Spleen (tissue), 7 donors: ENCODE data around the gene ATP10B.

Experiments
- POLR2A ChIP-seq, 3 donors: fragments of 450-650 bp; IDR thresholded peaks; one replicate each; pipeline ENCODE4 v1.5.1; 2017; ENCODE audit warnings: antibody characterized with exemption in 3 of 3, mild to moderate bottlenecking in 1 of 3
- TF ChIP-seq, protein P1 (sequence below), 11 experiments: fragments of 200-600 bp in 7 of 11; fragments of 450-650 bp in 4 of 11; sonication (generic) in 4 of 11; IDR thresholded peaks in 8 of 11; conservative IDR thresholded peaks in 3 of 11; 1 replicate in 7 of 11; 2 replicates in 4 of 11; pipeline versions ENCODE4 v1.4.0 to v1.8.0; 2016 to 2021; ENCODE audit warnings: antibody characterized with exemption in 11 of 11, inconsistent platforms in 4 of 11, mild to moderate bottlenecking in 1 of 11
- donor health status: DM: no; HTN: no; CAD: no; lungs with moderate emphysema.
- donor health status: DM: no; HTN: no; CAD: no.
- donor health status: DM: no; HTN: no; CAD: no.

DNA sequence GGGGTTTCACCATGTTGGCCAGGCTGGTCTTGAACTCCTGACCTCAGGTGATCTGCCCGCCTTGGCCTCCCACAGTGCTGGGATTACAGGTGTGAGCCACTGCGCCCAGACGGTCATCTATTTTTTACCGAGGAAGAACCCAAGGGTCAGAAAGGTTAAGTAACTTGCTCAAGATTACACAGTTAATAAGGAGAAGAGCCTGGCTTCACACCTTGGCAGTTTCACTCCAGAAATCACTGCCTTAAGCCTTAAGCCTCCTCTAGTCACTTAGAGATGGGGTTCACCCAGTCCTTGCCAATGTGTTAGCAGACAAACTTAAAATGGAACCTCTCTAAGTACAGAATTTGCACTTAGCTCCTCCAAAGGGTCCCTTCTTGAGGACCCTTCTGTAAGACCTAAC is 314.1 kb downstream of the ATP10B start:
- TF ChIP-seq, protein P1, sequence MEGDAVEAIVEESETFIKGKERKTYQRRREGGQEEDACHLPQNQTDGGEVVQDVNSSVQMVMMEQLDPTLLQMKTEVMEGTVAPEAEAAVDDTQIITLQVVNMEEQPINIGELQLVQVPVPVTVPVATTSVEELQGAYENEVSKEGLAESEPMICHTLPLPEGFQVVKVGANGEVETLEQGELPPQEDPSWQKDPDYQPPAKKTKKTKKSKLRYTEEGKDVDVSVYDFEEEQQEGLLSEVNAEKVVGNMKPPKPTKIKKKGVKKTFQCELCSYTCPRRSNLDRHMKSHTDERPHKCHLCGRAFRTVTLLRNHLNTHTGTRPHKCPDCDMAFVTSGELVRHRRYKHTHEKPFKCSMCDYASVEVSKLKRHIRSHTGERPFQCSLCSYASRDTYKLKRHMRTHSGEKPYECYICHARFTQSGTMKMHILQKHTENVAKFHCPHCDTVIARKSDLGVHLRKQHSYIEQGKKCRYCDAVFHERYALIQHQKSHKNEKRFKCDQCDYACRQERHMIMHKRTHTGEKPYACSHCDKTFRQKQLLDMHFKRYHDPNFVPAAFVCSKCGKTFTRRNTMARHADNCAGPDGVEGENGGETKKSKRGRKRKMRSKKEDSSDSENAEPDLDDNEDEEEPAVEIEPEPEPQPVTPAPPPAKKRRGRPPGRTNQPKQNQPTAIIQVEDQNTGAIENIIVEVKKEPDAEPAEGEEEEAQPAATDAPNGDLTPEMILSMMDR (IDR thresholded peaks at IDR 0.05 in 8 of 11, conservative IDR thresholded peaks at IDR 0.05 in 3 of 11) = no peak
- TF ChIP-seq POLR2A (IDR thresholded peaks at IDR 0.05) = no peak
